OCI-LY7 (cell line): ENCODE data around the gene LTBR.

ENCODE experiments used
- CTCF ChIP-seq: fragments of 200-600 bp; sonication (generic); conservative IDR thresholded peaks from 2 replicates; pipeline ENCODE4 v1.5.1; 2014; ENCODE audit warnings: mild to moderate bottlenecking, antibody characterized with exemption, low read length, moderate library complexity, mixed read lengths
- EZH2phosphoT487 ChIP-seq: fragments of 200-600 bp; sonication (generic); IDR thresholded peaks from 2 replicates; pipeline ENCODE4 v1.6.1; 2018; ENCODE audit warnings: low read depth, borderline replicate concordance, mild to moderate bottlenecking, mixed run types, antibody characterized with exemption, low read length, moderate library complexity, mixed read lengths

DNA sequence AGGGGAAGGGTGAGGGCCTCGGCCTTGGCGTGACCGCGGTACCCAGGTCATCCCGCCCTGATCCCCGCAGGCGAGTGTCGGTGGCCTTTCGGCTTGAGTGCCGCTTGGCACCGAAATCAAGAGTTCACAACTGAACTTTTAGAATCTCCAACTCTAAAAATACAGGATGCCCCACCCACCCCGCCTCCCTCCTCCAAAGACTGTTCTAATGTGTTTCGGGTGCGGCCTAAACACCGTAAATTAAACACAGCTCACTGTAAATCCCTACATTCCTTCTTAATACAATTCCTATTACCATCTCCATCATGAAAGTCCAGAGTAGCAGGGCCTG lies 20.0 kb upstream of the LTBR start:
- TF ChIP-seq CTCF: no peak
- TF ChIP-seq EZH2phosphoT487: no peak
